HepG2 (cell line): ENCODE measurements around the gene CIDEA. TPM values are rescaled to one million over a fixed set of nuclear protein-coding genes. Genes with fewer than 3 reads are reported as not detected.

ENCODE experiments used
- ATF3 ChIP-seq: sonication (generic); formaldehyde crosslinking; IDR thresholded peaks from 2 replicates; pipeline ENCODE4 v1.4.0; 2020; ENCODE audit warnings: missing genetic modification reagents
- CBX2 ChIP-seq, 2 experiments: fragments of 200-600 bp in 1 of 2; sonication (generic); formaldehyde crosslinking in 1 of 2; IDR thresholded peaks; 2 replicates each; pipeline versions ENCODE4 v1.7.0 to v1.8.1; 2018 to 2022; ENCODE audit warnings: low read depth in 2 of 2, low read length in 1 of 2, mild to moderate bottlenecking in 1 of 2, missing genetic modification reagents in 1 of 2
- HMG20A ChIP-seq: IDR thresholded peaks from 2 replicates; pipeline ENCODE4 v1.6.1; 2016; ENCODE audit warnings: borderline replicate concordance
- HNRNPK ChIP-seq: fragments of 200-400 bp; formaldehyde crosslinking; IDR thresholded peaks from 2 replicates; pipeline ENCODE4 v1.6.1; 2018; ENCODE audit warnings: low read length, low read depth, moderate library complexity, mild to moderate bottlenecking; ENCODE audit not compliant: poor library complexity, severe bottlenecking
- HOXD1 ChIP-seq: sonication (generic); formaldehyde crosslinking; IDR thresholded peaks from 2 replicates; pipeline ENCODE4 v1.5.0; 2020; ENCODE audit warnings: missing genetic modification reagents
- NBN ChIP-seq: fragments of 450-650 bp; conservative IDR thresholded peaks from 2 replicates; pipeline ENCODE4 v1.6.1; 2017
- RBM22 ChIP-seq: fragments of 200-400 bp; formaldehyde crosslinking; optimal IDR thresholded peaks from 2 replicates; pipeline ENCODE3; 2017; ENCODE audit warnings: mild to moderate bottlenecking, low read length, moderate library complexity
- RELA ChIP-seq: sonication (generic); formaldehyde crosslinking; IDR thresholded peaks from 2 replicates; pipeline ENCODE4 v1.4.0; 2020; ENCODE audit warnings: missing genetic modification reagents
- RNF2 ChIP-seq: fragments of 450-650 bp; conservative IDR thresholded peaks from 2 replicates; pipeline ENCODE4 v1.6.1; 2016; ENCODE audit warnings: low read depth
- SIX1 ChIP-seq: sonication (generic); formaldehyde crosslinking; IDR thresholded peaks from 2 replicates; pipeline ENCODE4 v1.4.0; 2020; ENCODE audit warnings: missing genetic modification reagents, borderline replicate concordance
- ZBTB42 ChIP-seq: sonication (generic); formaldehyde crosslinking; IDR thresholded peaks from 2 replicates; pipeline ENCODE4 v1.5.0; 2020; ENCODE audit warnings: mild to moderate bottlenecking, missing genetic modification reagents
- ZFP82 ChIP-seq: sonication (generic); formaldehyde crosslinking; IDR thresholded peaks from 2 replicates; pipeline ENCODE4 v1.5.1; 2020; ENCODE audit warnings: mild to moderate bottlenecking, missing genetic modification reagents, borderline replicate concordance
- ZFX ChIP-seq: sonication (generic); formaldehyde crosslinking; IDR thresholded peaks from 2 replicates; pipeline ENCODE4 v1.4.0; 2020; ENCODE audit warnings: mild to moderate bottlenecking, low read depth, missing genetic modification reagents, moderate library complexity
- ZNF280D ChIP-seq: sonication (generic); formaldehyde crosslinking; IDR thresholded peaks from 2 replicates; pipeline ENCODE4 v1.5.1; 2020; ENCODE audit warnings: mild to moderate bottlenecking, missing genetic modification reagents
- ZNF574 ChIP-seq: sonication (generic); formaldehyde crosslinking; IDR thresholded peaks from 2 replicates; pipeline ENCODE4 v1.4.0; 2020; ENCODE audit warnings: missing genetic modification reagents
- ZNF720 ChIP-seq: sonication (generic); formaldehyde crosslinking; IDR thresholded peaks from 2 replicates; pipeline ENCODE4 v1.4.0; 2020; ENCODE audit warnings: missing genetic modification reagents
- ZSCAN21 ChIP-seq: sonication (generic); formaldehyde crosslinking; IDR thresholded peaks from 2 replicates; pipeline ENCODE4 v1.8.0; 2022; ENCODE audit warnings: mild to moderate bottlenecking, missing genetic modification reagents, moderate library complexity, borderline replicate concordance
- polyA plus RNA-seq, 8 experiments: library from polyadenylated mRNA; depleted of rRNA in 3 of 8; stranded (reverse) in 7 of 8; unstranded in 1 of 8; fragments of >200 nt; fragmentation: Illumina TruSeq in 4 of 8; extraction: Trizol in 4 of 8; gene quantifications; 2 replicates each; pipeline versions ENCODE4 v1.2.1 to v1.2.3, GENCODE V29; 2011 to 2016; ENCODE audit warnings: low read depth in 4 of 8, missing spikeins in 1 of 8, mixed read lengths in 1 of 8; ENCODE audit not compliant: insufficient read depth in 1 of 8
- total RNA-seq, 5 experiments: library from RNA; depleted of rRNA; stranded (reverse); fragments of >200 nt; fragmentation: Illumina TruSeq; extraction: Trizol; gene quantifications; 2 replicates each; pipeline ENCODE4 v1.2.3, GENCODE V29; 2016; ENCODE audit warnings: low read depth in 1 of 5
- TF ChIP-seq, protein P1 (sequence below): sonication (generic); formaldehyde crosslinking; IDR thresholded peaks from 2 replicates; pipeline ENCODE4 v1.4.0; 2020; ENCODE audit warnings: missing genetic modification reagents, borderline replicate concordance

The CIDEA gene
- total and polyA plus RNA-seq, 2 of the 13 experiments (the other 11 are each of a cell fraction or from before 2014, with no cell fraction given) = not detected

DNA sequence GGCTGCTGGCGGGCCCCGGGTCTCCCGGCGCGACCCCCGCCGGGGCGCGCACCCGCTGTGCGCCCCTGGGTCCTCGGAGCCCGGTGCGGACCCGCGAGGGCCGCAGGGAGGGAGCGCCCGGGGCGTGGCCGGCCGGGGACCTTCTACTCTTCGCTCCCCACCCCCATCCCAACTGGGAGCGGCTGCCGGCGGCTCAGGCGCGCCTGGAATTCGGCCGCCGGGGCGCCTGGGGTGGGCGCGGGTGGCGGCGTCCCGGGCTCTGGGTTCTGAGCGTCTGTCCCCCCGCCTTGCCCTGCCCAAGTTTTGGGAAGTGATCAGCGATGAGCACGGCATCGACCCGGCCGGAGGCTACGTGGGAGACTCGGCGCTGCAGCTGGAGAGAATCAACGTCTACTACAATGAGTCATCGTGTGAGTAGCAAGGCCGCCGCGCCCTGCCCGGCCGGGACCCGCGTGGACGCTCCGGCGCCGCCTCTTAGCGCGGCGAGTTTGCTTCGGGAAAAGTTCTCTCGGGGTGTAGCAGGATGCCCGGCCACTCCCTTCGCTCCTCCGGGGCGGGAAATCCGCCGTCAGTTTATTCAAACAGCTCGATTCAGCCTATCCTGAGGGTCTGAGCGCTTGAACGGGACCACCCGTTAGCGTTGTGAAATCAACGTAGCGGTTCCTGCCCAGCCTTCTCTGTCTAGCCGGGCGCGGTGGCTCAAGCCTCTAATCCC lies 54.4 kb downstream of the CIDEA start (continued):
- TF ChIP-seq, protein P1, sequence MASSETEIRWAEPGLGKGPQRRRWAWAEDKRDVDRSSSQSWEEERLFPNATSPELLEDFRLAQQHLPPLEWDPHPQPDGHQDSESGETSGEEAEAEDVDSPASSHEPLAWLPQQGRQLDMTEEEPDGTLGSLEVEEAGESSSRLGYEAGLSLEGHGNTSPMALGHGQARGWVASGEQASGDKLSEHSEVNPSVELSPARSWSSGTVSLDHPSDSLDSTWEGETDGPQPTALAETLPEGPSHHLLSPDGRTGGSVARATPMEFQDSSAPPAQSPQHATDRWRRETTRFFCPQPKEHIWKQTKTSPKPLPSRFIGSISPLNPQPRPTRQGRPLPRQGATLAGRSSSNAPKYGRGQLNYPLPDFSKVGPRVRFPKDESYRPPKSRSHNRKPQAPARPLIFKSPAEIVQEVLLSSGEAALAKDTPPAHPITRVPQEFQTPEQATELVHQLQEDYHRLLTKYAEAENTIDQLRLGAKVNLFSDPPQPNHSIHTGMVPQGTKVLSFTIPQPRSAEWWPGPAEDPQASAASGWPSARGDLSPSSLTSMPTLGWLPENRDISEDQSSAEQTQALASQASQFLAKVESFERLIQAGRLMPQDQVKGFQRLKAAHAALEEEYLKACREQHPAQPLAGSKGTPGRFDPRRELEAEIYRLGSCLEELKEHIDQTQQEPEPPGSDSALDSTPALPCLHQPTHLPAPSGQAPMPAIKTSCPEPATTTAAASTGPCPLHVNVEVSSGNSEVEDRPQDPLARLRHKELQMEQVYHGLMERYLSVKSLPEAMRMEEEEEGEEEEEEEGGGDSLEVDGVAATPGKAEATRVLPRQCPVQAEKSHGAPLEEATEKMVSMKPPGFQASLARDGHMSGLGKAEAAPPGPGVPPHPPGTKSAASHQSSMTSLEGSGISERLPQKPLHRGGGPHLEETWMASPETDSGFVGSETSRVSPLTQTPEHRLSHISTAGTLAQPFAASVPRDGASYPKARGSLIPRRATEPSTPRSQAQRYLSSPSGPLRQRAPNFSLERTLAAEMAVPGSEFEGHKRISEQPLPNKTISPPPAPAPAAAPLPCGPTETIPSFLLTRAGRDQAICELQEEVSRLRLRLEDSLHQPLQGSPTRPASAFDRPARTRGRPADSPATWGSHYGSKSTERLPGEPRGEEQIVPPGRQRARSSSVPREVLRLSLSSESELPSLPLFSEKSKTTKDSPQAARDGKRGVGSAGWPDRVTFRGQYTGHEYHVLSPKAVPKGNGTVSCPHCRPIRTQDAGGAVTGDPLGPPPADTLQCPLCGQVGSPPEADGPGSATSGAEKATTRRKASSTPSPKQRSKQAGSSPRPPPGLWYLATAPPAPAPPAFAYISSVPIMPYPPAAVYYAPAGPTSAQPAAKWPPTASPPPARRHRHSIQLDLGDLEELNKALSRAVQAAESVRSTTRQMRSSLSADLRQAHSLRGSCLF (CRISPR knock-in tag) = no peak
- no peak for TF ChIP-seq HMG20A (CRISPR knock-in tag)
- peak; percentile 47; the same call in 1 of the 2 replicates for TF ChIP-seq ATF3
- TF ChIP-seq ZFX (CRISPR knock-in tag) = no peak
- no peak for TF ChIP-seq RNF2
- no peak for TF ChIP-seq ZNF280D (CRISPR knock-in tag)
- 0 out of 2 replicates have a peak, but pooled peaks have one; percentile 27 for TF ChIP-seq HOXD1 (CRISPR knock-in tag)
- TF ChIP-seq SIX1 (CRISPR knock-in tag) = no peak
- TF ChIP-seq ZNF720 = no peak
- TF ChIP-seq ZBTB42 (CRISPR knock-in tag) = no peak
- TF ChIP-seq ZNF574 = peak; percentile 14; the same call in 1 of the 2 replicates
- TF ChIP-seq HNRNPK = no peak
- no peak for TF ChIP-seq RELA (CRISPR knock-in tag)
- TF ChIP-seq RBM22 = no peak
- TF ChIP-seq ZSCAN21 (CRISPR knock-in tag) = no peak
- TF ChIP-seq CBX2 (IDR thresholded peaks at IDR 0.05; ENCODE audit: low read depth, low read length) = no peak
- TF ChIP-seq CBX2 (CRISPR knock-in tag; IDR thresholded peaks at IDR 0.05; ENCODE audit: low read depth) = no peak
- TF ChIP-seq NBN = no peak
- no peak for TF ChIP-seq ZFP82 (CRISPR knock-in tag)
